Fibroblast of lung (primary cell): ENCODE results near the gene SPACDR.

Source experiments
- EZH2 ChIP-seq: IDR thresholded peaks from 2 replicates; pipeline ENCODE4 v1.5.1; 2012; ENCODE audit warnings: low read length, control low read depth, mild to moderate bottlenecking; ENCODE audit errors: missing control alignments
- TF ChIP-seq, protein P1 (sequence below), 2 donors: IDR thresholded peaks in 1 of 2; conservative IDR thresholded peaks in 1 of 2; 1 replicate in 1 of 2; 2 replicates in 1 of 2; pipeline ENCODE4 v1.5.1; 2011 to 2012; ENCODE audit warnings: low read length in 2 of 2, control low read depth in 1 of 2, inconsistent platforms in 1 of 2, low read depth in 1 of 2, mild to moderate bottlenecking in 1 of 2

DNA sequence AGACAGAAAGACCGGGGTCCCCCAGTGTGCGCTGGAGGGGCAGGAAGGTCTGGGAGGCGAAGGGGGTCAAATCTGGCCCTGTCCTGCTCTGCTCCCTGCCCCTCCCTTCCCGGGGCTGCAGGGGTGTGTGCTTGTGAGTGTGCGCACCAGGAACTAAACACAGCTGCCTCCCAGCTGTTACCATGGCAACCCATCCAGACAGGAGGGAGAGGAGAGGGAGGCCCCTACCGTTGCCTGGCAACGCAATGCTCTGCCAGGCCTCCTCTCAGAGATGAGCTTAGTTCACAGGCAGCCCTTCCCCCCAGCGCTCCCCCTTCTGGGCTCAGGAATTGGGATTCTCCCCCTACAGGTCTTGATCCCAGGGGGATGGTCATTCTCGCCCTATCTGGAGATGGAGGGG is 25.8 kb upstream of the SPACDR start:
- TF ChIP-seq EZH2 = no peak
- TF ChIP-seq, protein P1, sequence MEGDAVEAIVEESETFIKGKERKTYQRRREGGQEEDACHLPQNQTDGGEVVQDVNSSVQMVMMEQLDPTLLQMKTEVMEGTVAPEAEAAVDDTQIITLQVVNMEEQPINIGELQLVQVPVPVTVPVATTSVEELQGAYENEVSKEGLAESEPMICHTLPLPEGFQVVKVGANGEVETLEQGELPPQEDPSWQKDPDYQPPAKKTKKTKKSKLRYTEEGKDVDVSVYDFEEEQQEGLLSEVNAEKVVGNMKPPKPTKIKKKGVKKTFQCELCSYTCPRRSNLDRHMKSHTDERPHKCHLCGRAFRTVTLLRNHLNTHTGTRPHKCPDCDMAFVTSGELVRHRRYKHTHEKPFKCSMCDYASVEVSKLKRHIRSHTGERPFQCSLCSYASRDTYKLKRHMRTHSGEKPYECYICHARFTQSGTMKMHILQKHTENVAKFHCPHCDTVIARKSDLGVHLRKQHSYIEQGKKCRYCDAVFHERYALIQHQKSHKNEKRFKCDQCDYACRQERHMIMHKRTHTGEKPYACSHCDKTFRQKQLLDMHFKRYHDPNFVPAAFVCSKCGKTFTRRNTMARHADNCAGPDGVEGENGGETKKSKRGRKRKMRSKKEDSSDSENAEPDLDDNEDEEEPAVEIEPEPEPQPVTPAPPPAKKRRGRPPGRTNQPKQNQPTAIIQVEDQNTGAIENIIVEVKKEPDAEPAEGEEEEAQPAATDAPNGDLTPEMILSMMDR (conservative IDR thresholded peaks at IDR 0.05 in 1 of 2, IDR thresholded peaks at IDR 0.05 in 1 of 2; ENCODE audit: low read depth in 1 of 2, low read length in 2 of 2) = no peak
